Activated CD8-positive, alpha-beta memory T cell treated with anti-CD3 and anti-CD28 coated beads, Interleukin-2, amount 10 ng/mL, durations not matched to agents 7 days and 5 days (primary cell): ENCODE results near the gene ACADS. TPM values are rescaled to one million over a fixed set of nuclear protein-coding genes. Genes with fewer than 3 reads are reported as not detected.
A peak's percentile ranks its signal among the peaks of the same experiment; 100 is the strongest.

ENCODE experiments used
- ATAC-seq: fragments of 150-1000 bp; cut with Tn5 transposase; one replicate; pipeline ENCODE4 v1.10.0; 2021; ENCODE audit warnings: moderate library complexity
- CTCF ChIA-PET: fragments of 350-600 bp; sonication (Branson Sonifier 250); formaldehyde crosslinking; loops from one replicate; lab custom pipeline; 2021; ENCODE audit warnings: antibody characterized with exemption; lab: Charles Lee
- DNase-seq: peaks from one replicate; pipeline ENCODE4 v3.0.0-alpha.2; 2020
- H3K27ac Mint-ChIP-seq: one replicate; pipeline ENCODE4 v1.8.0; 2021; ENCODE audit warnings: mild to moderate bottlenecking, mixed read lengths
- H3K27me3 Mint-ChIP-seq: one replicate; pipeline ENCODE4 v1.8.0; 2021; ENCODE audit warnings: mixed read lengths
- H3K36me3 Mint-ChIP-seq: one replicate; pipeline ENCODE4 v1.8.0; 2021; ENCODE audit warnings: mild to moderate bottlenecking, mixed read lengths
- H3K4me1 Mint-ChIP-seq: one replicate; pipeline ENCODE4 v1.8.0; 2021; ENCODE audit warnings: mixed read lengths
- H3K4me3 Mint-ChIP-seq: one replicate; pipeline ENCODE4 v1.8.0; 2021; ENCODE audit warnings: mild to moderate bottlenecking, moderate library complexity, mixed read lengths
- H3K9me3 Mint-ChIP-seq: one replicate; pipeline ENCODE4 v1.8.0; 2022; ENCODE audit warnings: low read depth, mixed read lengths
- total RNA-seq, 2 experiments: library from RNA; stranded (reverse); gene quantifications; one replicate each; pipeline ENCODE4 v1.2.3, GENCODE V29; 2021

The ACADS gene
- total RNA-seq, 2 experiments from 2014 or later: 14.6 to 17.6 TPM

DNA sequence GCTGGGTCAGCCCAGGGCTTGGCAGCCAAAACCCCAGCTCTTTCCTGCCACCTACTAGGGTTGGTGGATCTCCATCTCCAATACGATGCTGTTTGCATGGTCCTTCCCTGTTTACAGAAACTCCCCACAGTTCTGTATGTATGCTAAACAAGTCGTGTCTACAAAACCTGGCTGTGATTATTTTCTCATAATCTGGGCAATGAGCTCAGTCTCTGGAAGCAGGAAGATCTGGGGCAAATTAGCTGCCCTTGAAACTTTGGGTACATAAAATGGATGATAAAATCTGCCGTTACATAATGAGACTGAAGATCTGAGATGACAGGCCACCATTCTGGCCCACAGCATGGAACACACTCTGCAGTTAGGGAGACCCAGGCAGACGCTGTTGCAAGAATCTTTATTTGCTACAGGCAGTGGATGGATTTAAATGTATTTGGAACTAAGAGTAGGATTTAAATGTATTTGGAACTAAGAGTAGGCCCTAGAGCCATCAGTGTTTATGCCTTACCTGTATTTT is 31.7 kb downstream of the ACADS start:
- H3K36me3 Mint-ChIP-seq: peaks cover 11% of the 10 kb centered on the region
- no peak for ATAC-seq
- H3K9me3 Mint-ChIP-seq: peaks cover 6% of the 10 kb centered on the region
- CTCF ChIA-PET: interaction anchor here (1.0 to 1.1 kb wide), 2 partner anchors 18 to 214 kb away, joined by 3 to 5 read pairs; no protein-coding TSS in a partner anchor
- no peak for DNase-seq
- no peaks in the 10 kb centered on the region for H3K27me3 Mint-ChIP-seq
- no peaks in the 10 kb centered on the region for H3K4me1 Mint-ChIP-seq
- H3K27ac Mint-ChIP-seq: no peak overlapping the region
- no peak overlapping the region for H3K4me3 Mint-ChIP-seq

DNA sequence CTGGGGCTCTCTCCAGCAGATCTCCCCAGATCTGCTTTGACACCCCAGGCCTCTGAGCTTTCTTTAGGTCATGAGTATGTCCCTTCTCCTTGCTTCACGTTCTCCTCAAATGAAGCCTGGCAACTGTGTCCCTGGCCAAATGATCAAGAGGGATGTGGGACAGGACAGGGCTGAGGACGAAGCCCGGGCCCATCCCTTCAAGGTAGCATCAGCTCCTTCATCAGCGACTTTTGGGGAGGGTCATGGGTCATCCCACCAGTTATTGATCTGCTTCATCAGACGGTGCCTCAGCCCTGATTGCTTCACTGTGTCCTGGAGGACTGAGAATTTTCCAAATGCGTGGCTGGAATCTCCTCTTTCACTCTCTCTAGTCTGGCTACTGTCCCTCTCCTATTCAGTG is 32.3 kb downstream of the ACADS start:
- H3K27me3 Mint-ChIP-seq: no peaks in the 10 kb centered on the region
- CTCF ChIA-PET: interaction anchor here (1.1 kb wide), 1 partner anchor 17 kb away, joined by 5 read pairs; no protein-coding TSS in a partner anchor
- H3K36me3 Mint-ChIP-seq: peaks cover 11% of the 10 kb centered on the region
- peaks cover 6% of the 10 kb centered on the region for H3K9me3 Mint-ChIP-seq
- no peak overlapping the region for H3K27ac Mint-ChIP-seq
- no peaks in the 10 kb centered on the region for H3K4me1 Mint-ChIP-seq
- ATAC-seq (no peak), DNase-seq (no peak)
- no peak overlapping the region for H3K4me3 Mint-ChIP-seq

DNA sequence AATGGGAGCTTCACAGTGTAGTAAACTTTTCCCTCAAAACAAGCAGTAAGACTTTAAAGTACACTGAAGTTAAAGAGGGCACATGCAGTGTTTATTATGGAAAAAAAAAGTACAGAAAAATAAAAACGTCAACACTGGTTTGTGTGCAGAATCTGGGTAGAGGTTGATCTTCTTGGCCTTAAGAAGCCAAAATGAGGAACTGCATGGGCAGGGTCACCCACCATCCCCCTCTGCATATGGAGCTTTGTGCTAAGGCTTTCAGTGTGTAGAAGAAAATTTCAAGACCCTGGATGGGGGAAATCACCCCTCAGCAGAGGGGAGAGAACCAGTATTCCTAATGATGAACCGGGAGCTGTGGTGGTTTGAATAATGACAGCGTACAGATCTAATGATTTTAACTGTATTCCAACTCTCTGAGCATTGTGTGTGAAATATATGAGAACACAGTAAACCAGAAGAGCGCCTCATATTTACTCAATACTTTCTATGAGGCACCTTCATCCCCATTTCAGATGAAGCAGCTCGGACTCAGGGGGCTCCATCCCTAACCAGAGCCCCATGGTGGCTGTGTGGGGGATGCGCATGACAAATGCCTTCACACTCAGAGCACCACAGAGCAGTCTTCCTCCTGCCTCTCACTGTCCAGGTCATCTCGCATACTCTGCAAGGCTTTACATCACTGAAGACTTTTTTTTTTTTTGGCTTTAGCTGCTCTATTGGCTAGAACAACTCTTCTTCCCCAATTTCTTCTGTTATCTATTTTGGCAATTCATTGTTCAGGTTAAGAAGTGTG is 33.4 kb downstream of the ACADS start:
- H3K36me3 Mint-ChIP-seq: peaks cover 10% of the 10 kb centered on the region
- CTCF ChIA-PET: interaction anchor here (1.1 kb wide), 1 partner anchor 16 kb away, joined by 5 read pairs; no protein-coding TSS in a partner anchor
- ATAC-seq (no peak), DNase-seq (no peak)
- H3K4me3 Mint-ChIP-seq: no peak overlapping the region
- no peaks in the 10 kb centered on the region for H3K27me3 Mint-ChIP-seq
- no peaks in the 10 kb centered on the region for H3K4me1 Mint-ChIP-seq
- H3K27ac Mint-ChIP-seq: no peak overlapping the region
- peaks cover 4% of the 10 kb centered on the region for H3K9me3 Mint-ChIP-seq

DNA sequence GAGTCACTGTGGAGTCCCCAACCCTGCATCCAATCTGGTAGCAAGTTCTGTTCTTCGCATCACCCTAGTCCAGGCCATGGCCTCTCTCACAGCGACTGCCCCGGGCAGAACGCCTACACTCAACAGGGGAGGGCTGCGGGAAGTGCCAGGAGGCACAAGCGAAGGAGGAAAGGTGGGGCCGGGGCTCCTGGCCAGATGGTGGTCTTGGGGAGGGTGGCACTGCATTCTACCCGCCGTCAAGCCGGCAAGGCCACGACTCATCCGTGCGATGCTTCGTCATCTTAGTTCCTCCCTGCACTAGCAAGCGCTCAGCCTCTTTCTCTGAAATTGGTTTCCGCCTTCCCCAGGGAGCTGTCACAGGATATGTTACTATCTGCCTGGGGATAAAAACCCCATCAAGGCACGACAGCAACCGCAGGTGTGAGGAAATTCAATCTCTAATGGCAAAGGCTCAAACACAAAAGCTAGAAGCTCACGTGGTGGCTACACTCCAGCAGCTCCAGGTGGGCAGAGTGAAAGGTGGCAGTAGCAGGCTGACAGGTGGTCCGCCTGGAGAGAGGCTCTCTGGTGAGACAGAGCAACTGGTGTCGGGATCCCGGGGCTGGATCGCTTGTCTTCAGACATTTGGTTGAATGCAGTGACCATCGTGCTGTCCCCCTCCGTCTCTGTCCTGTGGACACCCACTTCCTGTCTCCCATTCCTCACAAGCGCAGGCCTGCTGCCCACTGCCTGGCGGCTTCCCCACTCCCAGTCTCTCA is 34.1 kb downstream of the ACADS start:
- Mint-ChIP-seq H3K27me3 (no peaks in the 10 kb centered on the region), H3K4me3 (no peak overlapping the region), H3K27ac (no peak overlapping the region), H3K4me1 (no peaks in the 10 kb centered on the region), H3K36me3 (peaks cover 10% of the 10 kb centered on the region), H3K9me3 (peaks cover 4% of the 10 kb centered on the region)
- ATAC-seq (no peak), DNase-seq (no peak)
- CTCF ChIA-PET: no interaction called here

DNA sequence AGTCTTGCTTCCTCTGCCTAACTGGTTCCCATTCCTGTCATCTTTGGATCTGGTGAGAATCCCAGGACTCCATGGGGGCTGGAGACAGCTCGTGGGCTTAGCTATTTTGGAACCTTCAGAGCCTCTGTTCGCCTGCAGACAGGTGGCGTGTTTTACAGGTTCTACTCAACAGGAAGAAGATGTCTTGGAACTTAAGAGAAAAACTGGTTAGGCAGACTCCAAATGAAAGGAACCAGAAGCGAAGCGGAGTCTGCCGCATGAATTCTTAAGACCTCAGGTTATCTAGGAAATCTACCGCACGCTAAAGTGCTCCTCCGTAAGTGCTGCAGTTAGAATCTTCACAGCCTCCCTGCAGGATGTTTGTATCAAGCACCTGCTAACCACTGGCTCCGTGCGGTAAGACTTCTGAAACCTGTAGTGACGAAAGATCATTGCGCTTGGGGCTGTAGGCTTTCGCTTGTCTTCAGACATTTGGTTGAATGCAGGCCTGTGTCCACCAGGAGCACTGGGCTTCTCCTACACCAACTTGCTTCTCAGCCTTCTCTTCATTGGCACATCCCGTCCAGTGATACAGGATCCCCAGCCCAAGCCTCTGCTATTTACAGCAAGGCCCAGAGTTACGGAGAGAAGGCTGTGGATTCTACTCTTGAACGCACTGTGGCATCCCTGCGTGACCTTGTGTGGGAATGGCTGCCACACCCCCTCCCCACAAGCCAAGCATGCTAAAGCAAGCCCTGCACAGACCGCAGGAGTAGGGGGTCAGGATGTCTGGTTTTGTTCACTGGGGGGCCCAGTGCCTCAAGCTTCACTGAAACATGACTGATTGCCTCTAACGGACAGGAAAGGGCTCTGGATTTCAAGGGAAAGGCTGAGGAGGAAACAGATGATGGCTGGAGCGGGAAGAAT is 35.0 kb downstream of the ACADS start:
- CTCF ChIA-PET: interaction anchor here (1.0 to 1.3 kb wide), 2 partner anchors 112 to 211 kb away, joined by 3 read pairs; no protein-coding TSS in a partner anchor
- no peak overlapping the region for H3K27ac Mint-ChIP-seq
- no peaks in the 10 kb centered on the region for H3K4me1 Mint-ChIP-seq
- no peaks in the 10 kb centered on the region for H3K9me3 Mint-ChIP-seq
- DNase-seq (no peak), ATAC-seq (no peak)
- H3K36me3 Mint-ChIP-seq: peaks cover 4% of the 10 kb centered on the region
- no peak overlapping the region for H3K4me3 Mint-ChIP-seq
- H3K27me3 Mint-ChIP-seq: no peaks in the 10 kb centered on the region

DNA sequence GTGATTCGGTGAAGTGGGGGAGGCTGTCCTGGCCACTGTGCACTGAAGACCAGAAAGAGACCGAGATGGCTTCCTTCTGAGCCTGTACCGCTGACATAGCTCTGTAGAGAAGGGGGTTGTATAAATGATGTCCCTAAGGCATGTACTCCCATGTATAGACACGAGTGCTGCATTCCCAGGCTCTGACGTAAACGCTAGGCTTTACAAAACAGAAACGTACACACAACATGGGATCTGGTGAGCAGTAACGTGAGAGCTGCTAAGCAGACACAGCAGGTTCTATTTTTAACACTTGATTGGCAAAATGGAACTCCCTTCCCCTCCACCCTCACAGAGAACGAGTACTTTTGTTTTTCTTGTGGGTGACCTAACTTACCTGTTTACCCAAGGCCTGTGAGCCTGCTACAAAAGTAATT is 35.9 kb downstream of the ACADS start:
- ATAC-seq (no peak), DNase-seq (no peak)
- Mint-ChIP-seq H3K27ac (no peak overlapping the region), H3K4me3 (no peak overlapping the region), H3K27me3 (no peaks in the 10 kb centered on the region), H3K4me1 (no peaks in the 10 kb centered on the region), H3K36me3 (peaks cover 5% of the 10 kb centered on the region), H3K9me3 (no peaks in the 10 kb centered on the region)
- CTCF ChIA-PET: interaction anchor here (0.6 to 1.3 kb wide), 3 partner anchors 21 to 210 kb away, joined by 3 read pairs; no protein-coding TSS in a partner anchor

DNA sequence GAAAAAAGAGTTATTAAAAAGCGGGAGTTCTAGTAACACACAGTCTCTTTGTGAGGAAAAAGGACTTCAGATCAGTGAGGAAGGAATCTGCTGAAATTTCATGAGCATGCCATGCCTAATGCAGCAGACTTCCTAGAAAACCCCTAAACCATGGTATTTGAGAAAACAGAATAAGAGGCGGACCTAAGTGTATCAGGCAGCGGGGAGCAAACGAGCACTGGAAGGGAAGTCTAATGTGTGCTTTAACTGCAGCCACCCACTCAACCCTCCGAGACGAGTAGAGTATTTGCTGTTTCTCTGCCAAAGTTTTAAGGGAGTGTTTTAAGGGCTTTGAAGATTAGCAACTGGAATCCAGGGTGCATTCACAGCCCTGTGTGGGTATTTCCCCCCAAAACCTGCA is 36.5 kb downstream of the ACADS start:
- CTCF ChIA-PET: interaction anchor here (0.6 to 1.3 kb wide), 3 partner anchors 21 to 210 kb away, joined by 3 read pairs; no protein-coding TSS in a partner anchor
- H3K27ac Mint-ChIP-seq: no peak overlapping the region
- ATAC-seq (no peak), DNase-seq (no peak)
- H3K4me1 Mint-ChIP-seq: no peaks in the 10 kb centered on the region
- H3K36me3 Mint-ChIP-seq: peaks cover 7% of the 10 kb centered on the region
- H3K4me3 Mint-ChIP-seq: no peak overlapping the region
- no peaks in the 10 kb centered on the region for H3K9me3 Mint-ChIP-seq
- no peaks in the 10 kb centered on the region for H3K27me3 Mint-ChIP-seq

DNA sequence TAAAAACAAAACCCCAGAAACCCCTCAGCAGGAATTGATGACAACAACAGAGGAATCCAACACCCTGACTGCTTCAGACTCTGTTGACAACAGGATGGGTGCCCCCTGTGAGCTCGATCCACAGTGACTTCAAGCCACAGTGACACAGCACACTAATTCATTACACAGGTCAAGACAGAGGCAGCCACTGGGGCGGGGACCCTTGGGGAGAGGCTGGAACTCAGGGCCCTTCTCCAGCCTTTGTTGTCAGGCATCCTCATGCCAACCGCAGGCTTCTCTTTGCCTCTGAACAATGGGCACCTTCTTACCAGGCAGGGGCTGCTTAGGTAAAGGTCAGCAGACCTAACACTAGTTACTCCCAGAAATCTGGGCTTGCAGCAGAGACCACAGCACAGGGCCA is 37.6 kb downstream of the ACADS start:
- no peaks in the 10 kb centered on the region for H3K27me3 Mint-ChIP-seq
- peaks cover 7% of the 10 kb centered on the region for H3K36me3 Mint-ChIP-seq
- no peaks in the 10 kb centered on the region for H3K9me3 Mint-ChIP-seq
- H3K4me3 Mint-ChIP-seq: no peak overlapping the region
- no peaks in the 10 kb centered on the region for H3K4me1 Mint-ChIP-seq
- no peak for DNase-seq
- CTCF ChIA-PET: no interaction called here
- ATAC-seq: no peak
- no peak overlapping the region for H3K27ac Mint-ChIP-seq

DNA sequence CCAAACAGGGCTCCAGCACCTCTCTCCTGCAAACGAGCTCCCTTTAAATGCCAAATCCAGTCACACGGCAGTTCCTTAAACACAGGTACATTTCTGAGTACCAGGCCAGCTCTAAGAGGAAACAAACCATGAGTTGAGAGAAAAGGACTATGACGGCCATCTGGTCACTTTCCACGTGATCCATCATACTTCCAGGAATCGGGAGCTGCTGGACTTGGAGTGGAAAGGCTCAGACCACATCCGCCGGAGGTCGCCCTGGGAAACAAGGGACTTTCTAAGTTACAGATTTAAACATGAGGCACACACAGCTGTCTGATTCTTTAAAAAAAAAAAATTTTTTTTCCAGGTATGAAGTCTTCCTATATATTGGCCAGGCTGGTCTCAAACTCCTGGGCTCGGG is 39.2 kb downstream of the ACADS start:
- CTCF ChIA-PET: no interaction called here
- Mint-ChIP-seq H3K27ac (no peak overlapping the region), H3K27me3 (no peaks in the 10 kb centered on the region), H3K4me1 (no peaks in the 10 kb centered on the region), H3K9me3 (no peaks in the 10 kb centered on the region), H3K4me3 (no peak overlapping the region), H3K36me3 (peaks cover 7% of the 10 kb centered on the region)
- ATAC-seq (no peak), DNase-seq (no peak)

DNA sequence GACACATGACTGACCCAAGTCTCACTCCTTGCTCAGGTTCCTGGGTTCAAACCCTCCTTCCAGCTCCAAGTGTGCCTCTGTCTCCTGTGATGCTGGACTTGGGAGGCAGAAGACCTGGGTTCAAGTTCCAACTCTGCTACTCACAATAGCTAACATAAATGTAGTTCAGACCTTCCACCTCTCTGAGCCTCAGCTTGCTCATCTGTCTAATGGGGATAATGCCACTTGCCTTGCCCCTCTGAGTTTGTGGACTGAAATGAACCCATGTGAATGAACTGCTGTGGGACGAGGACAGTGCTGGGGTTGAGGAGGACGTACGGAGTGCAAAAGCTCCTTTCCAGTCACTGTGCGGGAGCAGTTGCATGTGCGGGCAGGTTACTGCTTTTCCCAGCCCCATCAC is 40.9 kb downstream of the ACADS start:
- no peaks in the 10 kb centered on the region for H3K4me1 Mint-ChIP-seq
- DNase-seq: no peak
- H3K27ac Mint-ChIP-seq: no peak overlapping the region
- CTCF ChIA-PET: no interaction called here
- no peak overlapping the region for H3K4me3 Mint-ChIP-seq
- no peak for ATAC-seq
- H3K36me3 Mint-ChIP-seq: peaks cover 7% of the 10 kb centered on the region
- no peaks in the 10 kb centered on the region for H3K9me3 Mint-ChIP-seq
- no peaks in the 10 kb centered on the region for H3K27me3 Mint-ChIP-seq

DNA sequence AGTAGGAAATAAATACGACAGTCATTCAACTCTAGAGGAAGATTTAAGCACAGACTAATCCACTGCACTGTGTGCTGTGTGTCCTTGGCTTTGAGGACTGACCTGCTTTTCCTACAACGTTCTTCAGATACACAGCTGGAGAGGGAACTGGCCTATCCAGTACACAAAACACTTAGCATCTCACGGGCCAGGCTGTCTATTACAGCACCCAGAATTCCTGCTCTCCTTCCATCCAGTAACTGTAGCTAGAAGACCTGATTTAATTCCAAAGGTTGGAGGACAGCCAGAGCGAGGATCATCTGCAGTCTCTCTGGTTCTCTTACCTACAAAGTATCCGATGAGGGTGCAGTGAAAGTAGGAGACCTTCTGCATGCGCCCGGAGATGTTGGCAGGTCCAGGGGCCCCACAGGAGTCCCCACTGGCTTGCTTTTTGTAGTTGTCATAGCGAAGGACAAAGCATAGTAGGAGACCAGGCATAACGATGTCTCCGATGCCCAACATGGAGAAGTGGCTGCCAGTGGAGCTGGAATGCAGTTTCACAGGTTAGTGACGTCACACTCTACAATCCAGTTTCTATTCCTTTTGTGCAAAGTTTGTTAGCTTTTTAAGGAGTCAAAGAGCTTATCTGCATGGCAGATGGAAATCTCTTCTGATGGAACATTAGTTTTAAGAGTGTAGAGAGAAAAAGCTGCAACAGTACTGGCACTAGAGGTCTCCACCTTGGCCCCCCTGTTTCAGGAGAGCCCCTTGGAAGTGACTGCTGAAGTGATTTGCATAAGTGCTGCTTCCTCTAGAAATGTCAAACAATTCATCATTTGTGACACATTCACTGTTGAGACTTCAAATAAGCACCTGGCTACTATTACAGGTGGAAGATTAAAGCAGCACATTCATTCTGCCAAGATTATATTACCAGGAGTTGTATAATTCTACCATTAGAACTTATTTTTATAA is 41.7 kb downstream of the ACADS start:
- Mint-ChIP-seq H3K4me1 (no peaks in the 10 kb centered on the region), H3K4me3 (no peak overlapping the region), H3K36me3 (peaks cover 3% of the 10 kb centered on the region), H3K27me3 (no peaks in the 10 kb centered on the region), H3K27ac (no peak overlapping the region), H3K9me3 (no peaks in the 10 kb centered on the region)
- ATAC-seq (no peak), DNase-seq (no peak)
- CTCF ChIA-PET: interaction anchor here (1.0 kb wide), 1 partner anchor 23 kb away, joined by 3 read pairs; no protein-coding TSS in a partner anchor

DNA sequence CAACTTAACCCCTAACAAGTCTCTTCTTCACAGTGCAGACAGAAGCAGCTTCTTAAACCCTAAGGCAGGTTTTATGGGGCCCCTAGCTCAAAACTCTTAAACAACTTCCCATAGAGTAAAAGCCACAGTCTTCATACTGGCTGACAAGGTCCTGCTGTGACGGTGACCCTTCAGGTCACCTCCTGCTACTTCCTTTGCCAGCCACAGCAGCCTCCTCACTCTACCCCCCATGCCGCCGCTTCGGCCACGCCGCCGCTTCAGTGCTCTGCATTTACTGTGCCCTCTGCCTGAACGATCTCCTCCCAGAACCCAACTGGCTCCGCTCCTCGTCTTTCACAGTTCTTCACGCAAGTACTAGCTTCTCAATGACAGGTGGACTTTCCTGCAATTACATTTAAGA is 45.5 kb downstream of the ACADS start:
- Mint-ChIP-seq H3K27ac (peak overlapping the region; percentile 37), H3K4me3 (no peak overlapping the region), H3K4me1 (peaks cover 12% of the 10 kb centered on the region), H3K9me3 (no peaks in the 10 kb centered on the region), H3K27me3 (no peaks in the 10 kb centered on the region), H3K36me3 (peaks cover 3% of the 10 kb centered on the region)
- CTCF ChIA-PET: no interaction called here
- ATAC-seq: no peak
- peak; percentile 31 for DNase-seq
